Measurements from ENCODE around the gene TBC1D22A. TPM values are rescaled to one million over a fixed set of nuclear protein-coding genes. Genes with fewer than 3 reads are reported as not detected.

TBC1D22A gene
- total RNA-seq, 4 donors from 2014 or later, result 10.8 to 32.2 (median 22.3) TPM

DNA sequence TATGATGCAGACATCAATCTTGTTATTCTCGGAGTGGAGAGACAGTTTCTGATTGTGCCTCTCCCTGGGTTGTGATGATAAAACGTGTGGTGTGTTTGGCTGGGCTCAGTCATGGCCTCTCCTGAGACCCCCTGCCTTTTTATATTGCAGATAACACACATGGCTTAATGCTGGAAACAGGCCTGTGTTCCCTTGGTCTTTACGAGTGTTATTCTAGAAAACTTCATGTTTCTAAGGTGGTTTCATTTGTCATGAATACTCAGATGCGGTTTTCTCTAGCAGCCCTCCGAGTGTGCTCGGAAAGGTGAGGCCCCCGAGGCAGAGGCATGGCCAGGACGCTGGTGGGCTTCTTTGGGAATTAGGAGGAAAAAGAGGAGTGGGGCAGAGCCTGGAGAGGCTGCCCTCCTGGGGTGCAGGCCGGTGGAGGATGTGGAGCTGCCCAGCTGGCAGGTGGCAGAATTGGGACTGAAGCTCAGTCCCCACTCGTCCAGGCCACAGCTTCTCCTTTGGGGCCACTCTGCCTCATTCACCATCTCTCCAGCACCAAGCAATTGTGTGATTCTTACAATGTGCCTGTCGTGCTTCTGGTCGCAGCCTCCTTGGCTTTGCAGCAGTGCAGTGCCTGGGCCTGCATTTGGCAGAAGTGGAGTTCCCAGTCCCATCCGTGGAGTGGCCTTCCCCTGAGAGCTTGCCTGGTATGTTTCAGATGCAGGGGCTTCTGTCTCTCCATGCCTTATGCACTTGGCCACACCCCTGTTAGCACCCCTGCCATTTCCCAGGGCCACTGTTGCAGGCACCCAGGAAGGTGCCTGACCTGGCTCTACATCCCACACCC is 309.6 kb downstream of the TBC1D22A start:
- TF ChIP-seq CTCF (IDR thresholded peaks at IDR 0.05; ENCODE audit: low read depth), result no peak

DNA sequence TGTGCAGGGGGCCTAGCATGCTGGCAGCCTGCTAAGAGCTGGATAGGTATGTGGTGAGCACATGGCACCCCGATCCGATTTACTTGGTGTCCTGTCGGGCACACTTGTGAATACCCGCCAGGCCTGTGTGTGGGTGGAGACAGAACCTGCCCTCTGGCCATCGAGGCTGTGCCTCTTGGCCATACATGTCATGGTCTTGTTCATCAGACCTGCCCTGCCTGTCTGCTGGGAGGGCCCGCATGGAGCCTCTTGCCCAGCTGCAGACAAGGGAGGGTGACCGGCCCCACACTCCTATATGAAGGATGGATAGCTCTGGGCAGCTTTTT is 310.2 kb downstream of the TBC1D22A start:
- no peak for TF ChIP-seq CTCF (IDR thresholded peaks at IDR 0.05; ENCODE audit: low read depth)

DNA sequence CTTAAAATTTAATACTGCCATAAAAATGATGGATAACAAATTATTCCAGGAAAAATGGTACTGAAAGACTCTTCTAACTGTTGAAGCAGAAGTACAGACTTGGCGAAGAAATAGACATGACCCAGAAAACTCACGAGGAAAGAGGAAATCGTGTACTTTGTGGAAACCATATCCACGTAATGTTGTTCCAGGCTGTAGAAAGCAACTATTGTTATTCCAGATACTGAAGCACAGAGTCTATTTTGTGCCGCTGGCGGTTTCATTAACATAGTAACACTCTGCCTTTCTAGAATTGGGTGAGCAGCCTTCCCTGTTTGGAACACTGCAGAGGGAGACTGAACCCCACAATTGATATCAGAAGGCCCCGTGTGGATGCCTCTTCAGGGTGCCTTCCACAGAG is 310.6 kb downstream of the TBC1D22A start:
- TF ChIP-seq CTCF (IDR thresholded peaks at IDR 0.05; ENCODE audit: low read depth), result no peak

GRCh38 chr22:47074105-47074504 is 311.7 kb downstream of the TBC1D22A start:
- TF ChIP-seq CTCF (IDR thresholded peaks at IDR 0.05; ENCODE audit: low read depth), result no peak

DNA sequence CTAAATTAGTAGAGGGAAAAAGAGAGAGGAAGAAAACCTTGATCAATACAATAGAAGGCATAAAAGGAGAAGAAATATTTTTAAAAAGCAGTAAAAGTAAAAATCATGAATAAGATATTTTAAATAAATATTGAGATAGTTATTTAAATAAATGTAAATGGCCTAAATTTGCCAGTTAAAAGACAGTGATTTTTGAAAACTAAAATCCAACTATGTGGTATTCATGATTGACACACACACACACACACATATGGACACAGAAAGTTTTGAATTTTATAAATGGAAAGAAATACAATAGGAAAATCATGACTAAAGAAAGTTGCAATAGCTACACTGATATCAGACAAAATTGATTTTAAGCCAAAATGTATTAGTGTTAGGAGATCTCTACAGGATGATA is 313.1 kb downstream of the TBC1D22A start:
- no peak for TF ChIP-seq CTCF (IDR thresholded peaks at IDR 0.05; ENCODE audit: low read depth)

DNA sequence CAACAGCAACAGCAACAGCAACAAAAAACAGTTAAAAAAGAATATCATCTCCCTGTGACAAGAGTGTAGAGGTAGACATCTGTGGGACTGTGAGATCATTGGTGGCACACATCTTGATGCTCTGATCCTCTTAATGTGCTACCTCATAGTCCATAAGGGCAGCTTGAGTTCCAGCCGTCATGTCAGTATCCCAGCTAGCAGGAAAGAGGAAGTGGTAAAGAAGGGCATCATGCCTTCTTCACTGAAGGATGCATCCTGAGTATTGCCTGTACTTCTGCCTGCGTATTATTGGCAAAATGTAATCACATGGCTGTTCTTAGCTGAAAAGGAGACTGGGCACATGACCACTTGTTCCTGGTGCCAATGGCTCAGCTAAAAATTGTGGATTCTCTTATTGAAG is 314.3 kb downstream of the TBC1D22A start:
- TF ChIP-seq CTCF (IDR thresholded peaks at IDR 0.05; ENCODE audit: low read depth), result no peak

DNA sequence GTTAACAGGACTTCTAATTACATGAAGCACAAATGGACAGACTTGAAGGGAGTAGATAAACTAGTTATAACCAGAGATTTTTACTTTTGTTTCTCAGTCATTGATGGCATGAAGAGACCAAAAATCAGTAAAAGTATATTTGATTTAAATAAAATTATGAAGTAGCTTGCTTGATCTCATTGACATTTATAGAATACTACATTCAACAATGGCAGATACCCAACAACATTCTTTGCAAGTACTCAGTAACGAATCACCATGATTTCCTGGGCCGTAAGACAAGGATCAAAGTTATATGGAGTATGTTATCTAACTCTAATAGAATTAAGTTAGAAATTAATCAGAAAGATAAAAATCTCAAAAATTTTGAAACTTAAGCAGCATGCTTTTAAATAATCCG is 317.6 kb downstream of the TBC1D22A start:
- no peak for TF ChIP-seq CTCF (IDR thresholded peaks at IDR 0.05; ENCODE audit: low read depth)
